DMS53 (cell line): Measurements from ENCODE around the gene NBL1.

Source experiments
- DNase-seq: peaks from one replicate; lab custom pipeline; 2025; lab: John Stamatoyannopoulos, UW

NBL1 gene, protein sequence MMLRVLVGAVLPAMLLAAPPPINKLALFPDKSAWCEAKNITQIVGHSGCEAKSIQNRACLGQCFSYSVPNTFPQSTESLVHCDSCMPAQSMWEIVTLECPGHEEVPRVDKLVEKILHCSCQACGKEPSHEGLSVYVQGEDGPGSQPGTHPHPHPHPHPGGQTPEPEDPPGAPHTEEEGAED

DNA sequence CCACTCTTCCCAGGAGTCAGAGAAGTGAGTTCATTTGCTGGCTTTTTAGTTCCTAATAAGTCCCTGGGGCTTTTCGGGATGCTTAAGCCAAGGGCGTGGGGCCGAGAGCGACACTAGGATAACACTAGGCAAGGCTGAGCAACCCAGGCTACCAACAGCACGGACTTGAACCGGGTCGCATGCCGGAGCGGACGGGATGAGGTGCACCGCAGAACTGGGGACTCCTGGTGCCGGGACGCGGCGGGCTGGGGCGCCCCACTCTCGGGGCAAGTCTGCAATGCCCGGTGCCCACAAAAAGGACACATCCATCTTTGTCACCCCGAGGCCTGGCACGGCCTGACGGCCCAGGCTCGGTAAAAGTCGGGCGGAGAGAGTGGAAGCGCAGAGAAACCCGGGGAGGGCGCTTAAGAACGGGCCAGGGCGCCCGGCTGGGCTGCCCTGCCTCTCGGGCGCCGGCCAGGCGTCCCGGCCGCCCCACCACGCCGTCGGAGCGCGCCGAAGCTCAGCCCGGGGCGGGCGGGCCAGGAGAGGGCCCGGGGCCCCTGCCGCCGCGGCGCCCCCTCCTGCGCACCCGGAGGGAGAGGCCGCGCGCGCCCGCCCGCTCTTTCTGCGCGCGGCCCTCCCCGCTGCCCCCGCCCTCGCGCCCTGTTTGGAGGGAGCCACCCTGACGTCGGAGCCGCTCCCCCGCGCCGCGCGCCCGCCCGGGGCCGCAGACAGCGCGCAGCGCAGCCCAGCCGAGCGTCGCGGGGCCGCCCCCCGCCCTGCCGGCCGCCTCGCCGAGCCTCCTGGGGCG, at the start of gene NBL1:
TSS of gene NBL1 (plus strand) at position 710 of the 793 bp plus-strand sequence. CDS start 10,720 bp downstream, outside the sequence.
- DNase-seq = peak; percentile 77

DNA sequence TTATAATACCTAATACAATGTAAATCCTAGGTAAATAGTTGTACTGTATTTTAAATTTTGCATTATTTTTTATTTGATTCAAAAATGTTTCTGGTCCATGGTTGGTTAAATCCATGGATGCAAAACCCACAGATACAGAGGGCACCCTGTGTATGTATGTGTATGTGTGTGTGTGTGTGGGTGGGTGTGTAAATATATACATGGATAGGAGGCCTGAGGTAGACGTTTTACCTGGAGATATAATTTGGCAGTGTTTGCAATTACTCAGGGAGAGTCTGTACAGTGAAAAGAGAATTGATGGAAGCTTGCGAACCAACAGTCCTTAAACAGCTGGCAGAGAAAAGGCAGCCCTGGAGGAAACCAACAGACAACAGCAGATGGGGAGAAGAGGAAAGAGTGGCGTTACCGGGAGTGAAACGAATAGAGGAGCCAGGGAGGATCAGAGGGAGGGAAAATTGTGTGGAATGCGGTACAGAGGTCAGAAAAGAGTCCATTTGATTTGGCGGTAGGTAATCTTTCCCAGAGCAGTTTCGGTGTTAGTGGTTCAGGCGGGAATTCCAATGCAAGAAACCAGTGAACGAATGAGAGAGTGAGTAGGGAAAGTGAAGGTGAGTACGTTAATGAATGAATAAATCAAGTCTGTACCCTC, 47.9 kb upstream of the NBL1 start:
- DNase-seq = peak; percentile 85

DNA sequence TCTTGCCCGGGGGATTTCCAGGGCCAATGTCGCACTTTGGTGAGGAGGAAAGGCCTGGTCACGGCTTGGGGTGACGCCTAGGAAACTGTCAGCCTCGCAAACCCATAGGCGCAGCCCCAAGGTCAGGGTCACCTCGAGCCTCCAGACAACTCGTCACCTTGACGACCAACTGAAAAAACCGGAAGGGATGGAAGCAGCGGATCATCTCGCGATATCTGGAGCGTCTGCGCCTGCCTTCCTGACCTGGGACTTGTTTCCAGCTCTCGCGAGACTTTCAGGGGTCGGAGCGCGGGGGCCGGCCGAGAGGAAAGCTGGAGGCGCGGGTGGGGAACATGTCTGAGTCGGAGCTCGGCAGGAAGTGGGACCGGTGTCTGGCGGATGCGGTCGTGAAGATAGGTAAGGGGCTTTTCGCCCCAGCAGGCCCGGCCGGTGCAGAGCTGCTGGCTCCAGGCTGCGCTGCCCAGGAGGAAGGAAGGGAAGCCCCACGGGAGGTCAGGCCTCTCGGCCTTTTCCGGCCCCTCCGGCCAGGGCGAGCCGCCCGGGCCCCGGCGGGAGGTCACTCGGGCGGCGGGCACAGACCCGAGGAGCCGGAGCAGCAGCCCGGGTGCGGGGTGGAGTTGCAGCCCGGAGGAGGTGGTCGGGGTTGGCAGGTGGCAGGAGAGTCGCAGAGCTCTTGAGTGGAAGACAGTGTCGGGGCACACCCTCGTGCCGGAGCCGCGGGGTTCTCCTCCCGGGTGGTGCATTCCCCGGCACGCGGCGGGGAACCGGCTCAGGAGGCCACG, 47.2 kb upstream of the NBL1 start:
- DNase-seq = peak; percentile 99

DNA sequence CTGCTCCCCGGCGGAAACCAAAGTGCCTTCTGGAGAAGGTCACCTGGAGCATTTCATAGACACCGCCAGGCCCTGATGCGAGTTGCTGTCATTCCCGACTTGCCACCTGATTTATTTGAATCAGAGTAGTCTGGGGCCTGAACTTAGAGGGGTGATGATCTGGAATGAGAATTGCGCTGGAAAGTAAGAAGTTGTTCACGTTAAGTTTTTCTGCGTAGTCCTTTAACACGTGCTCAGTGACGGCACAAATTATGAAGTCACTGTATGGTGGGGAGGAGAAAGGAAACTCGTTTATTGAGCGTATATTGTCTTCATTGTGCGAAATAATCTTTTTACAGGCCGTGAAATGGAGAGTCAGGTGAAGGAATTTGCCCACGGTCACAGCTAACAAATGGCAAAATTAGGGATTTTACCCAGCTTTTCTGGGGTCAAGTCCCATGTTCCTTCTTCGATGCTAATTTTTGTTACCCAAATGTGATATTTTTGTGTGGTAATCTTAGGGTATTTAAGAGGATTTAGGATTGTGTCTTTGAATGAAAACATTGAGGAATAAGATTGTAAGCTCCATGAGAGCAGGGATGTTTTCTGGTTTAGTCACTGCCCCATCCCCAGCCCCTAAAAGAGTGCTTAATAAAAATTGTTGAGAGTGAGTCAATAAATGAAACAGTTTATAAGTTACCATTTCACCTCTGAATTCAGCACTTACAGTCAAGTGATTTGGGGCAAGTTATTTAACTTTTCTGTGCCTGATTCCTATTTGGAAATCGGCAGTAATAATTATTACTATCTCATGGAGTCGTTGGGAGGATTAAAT, 46.4 kb upstream of the NBL1 start:
- peak; percentile 76 for DNase-seq

DNA sequence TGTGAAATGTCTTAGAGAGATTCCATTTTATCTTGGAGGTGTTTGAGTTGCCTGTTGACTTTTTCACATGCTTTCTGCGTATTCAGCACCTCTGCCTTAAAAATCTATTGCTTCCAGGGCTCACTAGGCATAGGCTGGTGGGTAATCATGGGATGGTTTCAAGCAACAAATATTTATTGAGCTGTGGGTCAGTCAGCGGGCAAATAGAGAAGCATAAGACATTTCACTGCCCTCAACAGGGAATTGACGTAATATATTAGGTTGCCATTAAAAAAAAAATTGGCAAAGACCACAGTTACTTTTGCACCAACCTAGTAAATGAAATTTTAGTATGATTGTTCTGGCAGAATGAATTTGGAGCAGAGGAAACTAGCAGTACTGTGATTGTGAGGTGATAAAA, 44.3 kb upstream of the NBL1 start:
- DNase-seq = no peak

DNA sequence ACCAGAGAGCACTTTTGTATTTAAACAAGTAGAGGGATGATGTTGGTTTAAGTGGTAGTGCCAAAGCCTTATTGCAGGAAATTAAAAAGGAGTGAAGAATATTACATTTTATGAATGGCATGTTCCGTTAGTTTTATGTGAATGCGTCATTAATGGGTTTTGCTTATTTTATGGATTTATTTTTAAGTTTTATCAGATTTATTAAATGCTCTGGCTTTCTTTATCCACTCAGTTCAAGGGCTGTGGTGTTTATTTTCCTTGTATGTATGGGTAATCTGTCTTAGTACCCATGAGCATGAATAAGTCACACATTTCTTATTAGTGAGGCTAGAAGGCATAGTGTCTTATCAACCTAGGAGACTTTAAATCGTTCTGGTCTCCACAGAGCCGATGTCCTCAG, 41.6 kb upstream of the NBL1 start:
- no peak for DNase-seq

DNA sequence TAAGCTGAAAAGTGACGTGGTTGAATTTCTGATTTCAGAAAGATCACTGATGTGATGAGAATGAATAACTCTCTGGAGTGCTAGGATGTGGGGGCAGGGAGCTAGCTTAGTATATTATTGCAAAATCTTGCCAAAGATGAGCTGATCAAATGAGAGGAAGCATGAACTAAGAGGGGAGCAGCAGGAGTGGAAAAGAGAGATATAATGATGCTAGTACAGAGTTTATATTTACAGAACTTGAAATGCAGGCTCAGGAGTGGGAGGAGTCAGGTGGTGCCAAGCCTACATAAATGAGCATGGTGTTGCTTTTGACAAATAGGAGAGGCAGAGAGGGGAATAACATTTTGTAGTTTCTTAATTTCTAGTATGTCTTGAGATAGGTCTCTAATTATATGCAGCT, 38.1 kb upstream of the NBL1 start:
- DNase-seq = no peak

DNA sequence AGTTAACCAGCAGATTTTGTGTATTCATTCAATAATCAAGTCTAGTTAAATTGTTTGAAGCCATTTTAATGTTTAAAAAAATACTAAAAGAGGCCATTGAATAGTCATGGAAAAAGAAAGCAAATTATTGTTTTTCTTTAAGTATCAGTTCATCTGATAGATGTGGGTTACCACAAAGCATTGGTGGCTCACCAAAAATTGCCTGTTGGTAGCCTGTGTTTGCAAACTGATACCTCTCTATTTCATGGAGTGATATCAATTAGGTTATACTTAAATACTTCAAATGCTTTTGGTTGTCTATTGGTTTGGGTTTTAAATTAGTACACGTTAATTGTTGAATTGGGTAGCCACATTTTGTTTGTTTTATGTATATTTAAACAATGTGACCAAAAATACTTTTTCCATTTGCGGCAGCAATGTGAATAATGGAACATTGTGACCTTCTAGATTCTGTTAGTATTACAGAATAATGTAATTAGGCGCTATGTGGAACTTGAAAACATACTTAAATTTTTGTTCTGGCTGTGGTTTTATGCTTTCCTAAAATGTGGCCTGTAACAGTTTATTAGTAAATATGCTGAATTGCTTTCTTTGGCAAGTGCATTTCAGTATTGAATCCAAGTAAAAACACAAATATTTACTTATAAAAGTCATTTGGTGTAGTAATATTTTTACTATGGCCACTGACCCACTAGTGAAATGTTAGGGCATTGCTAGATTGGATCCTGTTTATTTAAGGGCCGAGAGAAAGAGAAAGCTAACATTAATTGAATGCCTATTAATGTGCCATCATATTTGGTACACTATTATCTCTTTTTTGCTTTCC, 37.1 kb upstream of the NBL1 start:
- no peak for DNase-seq

DNA sequence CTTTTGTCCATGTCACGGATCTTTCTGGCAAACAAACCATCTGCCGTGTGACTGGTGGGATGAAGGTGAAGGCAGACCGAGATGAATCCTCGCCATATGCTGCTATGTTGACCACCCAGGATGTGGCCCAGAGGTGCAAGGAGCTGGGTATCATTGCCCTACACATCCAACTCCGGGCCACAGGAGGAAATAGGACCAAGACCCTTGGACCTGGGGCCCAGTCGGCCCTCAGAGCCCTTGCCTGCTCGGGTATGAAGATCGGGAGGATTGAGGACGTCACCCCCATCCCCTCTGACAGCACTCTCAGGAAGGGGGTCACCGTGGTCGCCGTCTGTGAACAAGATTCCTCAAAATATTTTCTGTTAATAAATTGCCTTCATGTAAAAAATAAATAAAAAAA, 35.9 kb upstream of the NBL1 start:
- no peak for DNase-seq

DNA sequence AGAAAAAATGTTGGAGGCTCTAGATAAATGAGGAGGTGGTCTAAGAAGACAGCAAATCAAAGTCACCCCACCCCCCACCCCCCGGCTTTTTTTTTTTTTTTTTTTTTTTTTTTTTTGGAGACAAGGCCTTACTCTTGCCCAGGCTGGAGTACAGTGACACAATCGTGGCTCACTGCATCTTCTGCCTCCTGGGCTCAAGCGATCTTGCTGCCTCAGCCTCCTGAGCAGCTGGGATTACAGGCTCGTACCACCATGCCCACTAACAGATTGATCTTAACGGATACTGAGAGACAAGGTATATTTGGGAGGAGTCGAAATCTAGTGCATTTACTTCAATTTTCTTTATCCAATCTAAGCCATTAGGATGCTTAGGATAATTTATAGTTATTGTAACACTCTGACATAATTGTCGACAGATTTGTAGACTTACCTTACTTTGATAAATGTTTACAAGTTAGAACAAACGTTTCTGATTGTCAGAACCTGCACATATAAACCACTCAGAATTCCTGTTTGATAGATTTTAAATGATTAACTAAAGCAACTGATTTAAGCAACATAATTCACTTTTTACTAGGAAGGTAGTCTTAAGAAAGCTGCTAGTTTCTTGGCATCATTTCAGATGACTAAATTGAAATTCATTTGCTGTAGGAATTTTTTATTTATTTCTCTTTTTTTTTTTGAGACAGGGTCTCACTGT, 33.7 kb upstream of the NBL1 start:
- no peak for DNase-seq

DNA sequence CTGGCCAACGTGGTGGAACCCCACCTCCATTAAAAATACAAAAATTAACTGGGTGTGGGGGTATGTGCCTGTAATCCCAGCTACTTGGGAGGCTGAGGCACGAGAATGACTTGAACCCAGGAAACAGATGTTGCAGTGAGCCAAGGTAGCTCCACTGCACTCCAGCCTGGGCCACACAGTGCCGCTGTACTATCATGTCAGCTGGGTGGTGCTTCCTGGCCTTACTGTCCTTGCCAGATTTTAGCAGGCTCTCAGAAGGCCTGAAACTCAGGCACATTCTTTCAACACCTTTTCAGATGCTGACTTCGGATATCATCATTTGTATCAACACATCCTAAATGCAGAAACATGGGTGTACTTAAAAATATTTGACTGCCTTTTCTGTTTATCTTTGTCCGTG, 31.6 kb upstream of the NBL1 start:
- DNase-seq = no peak

DNA sequence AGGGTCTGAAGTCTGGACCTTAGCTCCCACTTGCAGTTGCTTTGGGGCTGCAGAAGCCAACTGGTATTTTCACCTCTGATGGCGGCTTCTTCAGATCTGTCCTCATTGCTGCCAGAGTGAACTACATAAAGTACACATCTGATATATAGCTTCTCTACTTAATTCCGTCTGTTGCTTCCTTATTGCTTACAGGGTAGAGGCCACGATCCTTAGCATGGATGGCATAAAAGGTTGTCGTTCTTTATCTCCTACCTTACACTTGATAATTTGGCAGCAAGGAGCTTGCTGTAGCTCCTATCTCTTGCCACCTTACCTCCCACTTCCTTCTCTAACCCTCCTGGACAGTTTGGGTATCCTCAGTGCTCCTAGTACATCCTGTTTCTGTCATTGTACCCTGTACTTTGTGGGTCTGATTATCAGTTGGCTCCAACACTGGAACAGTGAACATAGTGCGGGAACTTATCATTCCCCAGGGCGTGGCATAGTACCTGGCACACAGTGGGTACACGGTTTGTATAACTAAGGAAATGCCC, 30.9 kb upstream of the NBL1 start:
- no peak for DNase-seq

DNA sequence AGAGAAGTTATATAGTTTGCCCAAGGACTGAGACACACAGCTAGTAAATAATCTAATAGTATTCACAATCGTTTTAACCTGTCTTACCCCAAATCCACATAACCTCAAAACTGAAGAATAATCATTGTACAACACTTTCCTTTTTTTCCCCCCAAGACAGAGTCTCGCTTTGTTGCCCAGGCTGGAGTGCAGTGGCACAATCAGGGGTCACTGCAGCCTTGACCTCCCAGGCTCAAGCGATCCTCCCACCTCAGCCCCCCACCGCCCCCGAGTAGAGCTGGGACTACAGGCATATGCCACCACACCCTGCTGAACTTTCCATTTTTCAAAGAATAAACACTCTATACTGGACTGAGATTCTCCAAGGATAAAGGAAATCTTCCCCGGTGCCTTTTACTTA, 28.7 kb upstream of the NBL1 start:
- no peak for DNase-seq

DNA sequence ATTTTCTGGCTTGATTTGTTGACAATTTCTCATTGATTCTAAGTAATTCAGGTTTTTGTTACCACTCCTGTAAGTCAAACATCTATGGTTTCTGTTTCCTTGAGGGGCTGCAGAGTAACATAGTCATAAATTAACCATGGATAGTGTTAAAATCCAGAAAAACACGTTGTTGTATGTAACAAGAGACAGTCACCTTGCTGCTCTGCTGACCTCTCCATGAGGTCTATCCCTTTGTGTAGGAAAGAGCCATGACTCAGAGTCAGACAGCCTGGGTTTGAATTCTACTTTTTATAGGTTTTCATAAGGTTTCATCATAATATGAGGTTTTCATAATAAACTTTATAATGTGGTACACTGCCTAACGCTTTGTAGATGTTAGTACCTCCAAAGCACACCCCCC, 27.6 kb upstream of the NBL1 start:
- peak; percentile 22 for DNase-seq

DNA sequence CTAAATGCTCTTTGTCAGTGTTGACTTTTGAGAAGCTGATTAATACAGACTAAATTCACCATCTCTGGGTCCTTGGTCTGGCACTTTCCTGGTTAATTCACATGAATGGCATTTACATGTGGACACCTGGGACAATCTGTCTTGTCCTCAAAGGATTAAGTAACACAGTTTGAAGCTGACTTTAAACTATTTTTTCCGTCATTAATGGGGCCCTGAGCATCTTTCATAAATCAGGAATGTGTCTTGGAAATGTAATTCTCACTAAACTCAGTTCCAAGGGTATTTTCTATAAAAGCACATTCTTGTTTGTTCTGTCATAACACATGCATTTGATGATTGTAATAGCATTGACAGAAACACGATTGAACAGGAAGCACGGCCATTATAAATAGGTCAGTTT, 26.7 kb upstream of the NBL1 start:
- DNase-seq = no peak

DNA sequence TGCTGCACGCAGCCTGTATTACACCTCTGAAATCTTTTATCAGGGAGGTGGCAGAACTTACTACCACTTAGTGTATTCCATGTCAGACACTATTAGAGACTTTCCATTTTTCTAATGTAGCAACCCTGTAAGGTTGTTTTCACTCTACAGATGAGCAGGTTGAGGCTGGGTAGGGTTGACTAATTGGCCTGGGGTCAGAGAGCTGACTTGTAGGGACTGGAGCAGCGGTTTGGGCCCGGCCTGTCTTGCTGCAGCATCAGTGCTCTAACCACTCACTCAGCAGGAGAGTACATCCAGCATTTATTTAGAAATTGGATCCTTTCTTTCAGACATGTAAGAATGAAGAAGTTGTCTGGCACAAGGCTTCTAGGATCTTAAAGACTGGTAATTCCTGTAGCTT, 25.7 kb upstream of the NBL1 start:
- DNase-seq = no peak

DNA sequence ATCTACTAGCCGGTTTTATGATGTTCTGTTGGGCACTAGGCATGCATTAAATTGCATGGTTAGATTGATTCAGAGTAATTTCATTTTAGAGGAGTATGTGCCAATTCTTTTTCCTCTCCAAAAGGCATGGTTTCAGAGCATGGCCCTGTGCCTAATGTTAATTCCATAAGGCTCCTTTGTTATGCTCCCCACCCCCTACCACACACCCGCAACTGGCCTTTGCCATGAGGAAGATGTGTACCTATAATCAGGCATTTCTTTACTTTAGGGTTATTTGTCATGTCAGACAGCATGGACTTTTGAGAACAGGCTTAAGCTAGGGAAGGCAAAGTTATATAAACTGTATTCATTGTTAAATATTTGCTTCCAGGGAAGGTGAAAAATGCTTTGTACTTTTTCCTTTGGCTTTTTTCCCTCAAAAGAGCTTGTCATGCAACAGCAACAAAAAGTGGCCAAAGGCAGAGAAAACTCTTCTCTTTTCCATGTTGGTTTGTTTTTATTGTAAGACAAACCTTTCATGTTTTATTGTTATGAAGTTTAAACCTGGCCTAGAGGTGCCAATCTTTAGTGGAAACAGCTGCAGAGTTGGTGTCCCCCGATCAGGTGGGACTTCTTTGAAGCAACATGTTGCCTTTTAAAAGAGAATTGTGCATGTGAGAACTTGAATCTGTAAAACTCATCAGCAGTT, 24.3 kb upstream of the NBL1 start:
- no peak for DNase-seq

DNA sequence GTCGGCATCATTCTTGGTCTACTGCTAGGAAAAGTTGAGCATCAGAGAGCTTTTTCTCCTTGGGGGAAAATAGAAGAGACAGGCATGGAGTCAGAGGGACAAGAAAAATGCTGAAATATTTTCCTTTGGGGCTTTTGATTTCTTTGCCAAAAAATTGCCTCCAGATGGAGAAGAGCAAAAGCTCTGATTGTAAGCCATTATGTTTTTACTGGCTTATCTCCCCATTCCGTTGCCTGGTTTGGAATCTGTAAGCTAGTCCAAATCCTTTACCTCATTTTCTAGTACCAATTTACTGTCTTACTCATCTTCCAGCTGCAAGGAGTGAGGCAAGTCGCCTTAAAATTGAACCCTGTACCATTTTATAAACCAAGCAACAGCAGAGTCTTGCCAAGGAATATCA, 23.3 kb upstream of the NBL1 start:
- DNase-seq = no peak

DNA sequence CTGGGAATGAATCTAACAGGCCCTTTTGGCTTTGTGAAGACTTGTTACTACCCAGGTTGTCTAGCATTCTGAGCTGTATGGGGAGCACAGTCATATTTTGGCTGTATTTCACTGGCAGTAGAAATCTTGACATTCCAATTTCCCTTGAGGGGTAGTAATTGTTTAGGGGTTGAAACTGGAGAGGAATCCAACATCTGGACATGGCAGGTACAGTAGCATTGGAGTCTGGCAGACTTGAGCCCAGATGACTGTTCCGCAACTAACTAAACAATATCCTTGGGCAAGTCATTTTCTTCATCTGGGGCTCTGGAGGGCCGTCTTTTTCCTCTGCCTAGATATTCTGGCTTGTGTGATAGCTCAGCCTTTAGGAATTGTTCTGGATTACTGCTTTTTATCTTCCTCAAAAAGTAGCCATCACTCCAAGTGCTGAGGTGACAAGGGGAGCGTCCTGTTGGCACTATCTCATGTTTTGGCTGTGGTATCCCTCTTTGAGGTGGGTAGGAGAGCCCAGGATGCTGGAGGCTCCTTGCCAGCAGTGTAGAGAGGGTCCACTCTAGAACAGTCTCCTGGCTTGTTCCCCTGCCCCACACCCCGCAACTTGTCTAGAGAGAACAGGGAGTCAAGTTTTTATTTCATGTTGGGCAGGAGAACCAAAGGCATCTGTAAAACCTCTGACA, 22.7 kb upstream of the NBL1 start:
- DNase-seq = no peak
